Stimulated activated CD4-positive, alpha-beta T cell treated with anti-CD3 and anti-CD28 coated beads, TNF-alpha, amount 100 ng/mL, for 1 hour (primary cell): Measurements from ENCODE around the gene ELF2.
A peak's percentile ranks its signal among the peaks of the same experiment; 100 is the strongest.
"Not testable (repeated sequence)": the region's sequence is repeated elsewhere in the genome, so short reads cannot be mapped to it uniquely, and the experiment has no call there.

Experiments
- DNase-seq, 3 donors: peaks; one replicate each; pipeline ENCODE4 v3.0.0-alpha.2; 2020; ENCODE audit warnings: low read depth in 3 of 3, low spot score in 1 of 3

Gene ELF2

GRCh38 chr4:139024686-139025085 is 152.3 kb downstream of the ELF2 start:
- DNase-seq = no peak

DNA sequence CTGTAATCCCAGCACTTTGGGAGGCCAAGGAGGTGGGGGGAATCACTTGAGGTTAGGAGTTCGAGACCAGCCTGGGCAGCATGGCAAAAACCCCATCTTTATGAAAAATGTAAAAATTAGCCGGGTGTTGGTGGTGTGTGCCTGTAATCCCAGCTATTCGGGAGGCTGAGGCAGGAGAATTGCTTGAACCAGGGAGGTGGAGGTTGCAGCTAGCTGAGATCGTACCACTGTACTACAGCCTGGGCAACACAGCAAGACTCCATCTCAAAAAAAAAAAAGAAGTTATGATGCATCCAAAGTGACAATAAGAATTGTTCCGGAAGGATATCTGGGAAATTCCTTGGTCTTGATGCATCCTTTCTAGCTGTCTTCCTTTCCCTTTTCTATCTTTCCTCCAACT is 154.2 kb downstream of the ELF2 start:
- DNase-seq = no peak

DNA sequence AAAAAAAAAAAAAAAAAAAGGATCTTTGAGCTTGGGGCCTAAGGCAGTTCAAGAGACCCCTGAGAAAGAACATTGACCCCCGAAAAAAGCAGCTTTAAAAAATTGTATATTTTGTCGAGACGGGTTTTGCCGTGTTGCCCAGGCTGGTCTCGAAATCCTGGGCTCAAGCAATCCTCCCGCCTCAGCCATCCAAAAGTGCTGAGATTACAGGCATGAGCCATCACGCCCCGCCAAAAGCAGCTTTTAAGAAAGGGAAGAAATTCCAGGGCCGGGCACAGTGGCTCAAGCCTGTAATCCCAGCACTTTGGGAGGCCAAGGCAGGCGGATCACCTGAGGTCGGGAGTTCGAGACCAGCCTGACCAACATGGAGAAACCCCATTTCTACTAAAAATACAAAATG is 155.9 kb downstream of the ELF2 start:
- DNase-seq = not testable (repeated sequence)

GRCh38 chr4:139020384-139020783 is 156.6 kb downstream of the ELF2 start:
- no peak for DNase-seq

- no peak for DNase-seq
These were observed 157.9 kb downstream of the ELF2 start for GRCh38 chr4:139018971-139019758.

- no peak for DNase-seq
These were observed 158.5 kb downstream of the ELF2 start for GRCh38 chr4:139018501-139018900.

GRCh38 chr4:139017861-139018260 is 159.2 kb downstream of the ELF2 start:
- DNase-seq = no peak

GRCh38 chr4:139015948-139016471 is 161.0 kb downstream of the ELF2 start:
- peak in 2 of 3 donors; percentile 13 to 34 for DNase-seq

DNA sequence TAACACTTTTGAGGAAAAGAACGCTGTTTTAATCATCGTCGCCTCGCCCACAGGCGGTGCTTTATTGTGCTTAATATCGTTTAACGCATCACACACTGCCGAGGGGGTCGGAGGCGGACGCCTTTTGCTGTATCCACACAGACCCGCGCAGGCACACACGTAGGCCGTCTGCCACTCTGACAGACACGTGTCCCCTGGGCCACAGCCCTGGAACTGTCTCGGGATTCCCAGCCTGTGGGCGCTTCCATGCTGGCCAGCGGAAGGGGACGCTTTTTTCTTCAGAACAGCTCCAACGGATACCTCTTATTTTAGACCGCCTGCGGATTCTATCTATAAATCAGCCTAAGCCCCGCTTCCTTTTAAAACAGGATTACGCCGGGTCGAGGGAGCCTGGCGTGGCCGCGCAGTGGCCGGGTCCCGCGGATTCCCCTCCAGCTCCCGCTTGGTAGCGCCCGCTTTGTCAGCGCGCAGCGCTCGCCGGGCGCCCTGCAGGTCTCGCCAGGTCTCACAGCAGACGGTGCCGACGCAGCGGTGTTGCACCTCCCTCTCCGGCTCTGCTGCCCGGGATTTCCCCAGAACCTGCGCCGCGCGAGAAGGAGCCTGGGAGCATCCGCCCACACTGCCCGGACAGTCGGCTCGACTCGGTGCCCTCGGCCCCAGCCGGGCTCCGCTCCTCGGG is 161.6 kb downstream of the ELF2 start, which contains the start of gene NOCT:
TSS of gene NOCT (plus strand) at position 513 of the 679 bp plus-strand sequence. CDS start 201 bp downstream, outside the sequence.
- DNase-seq = peak; percentile 79 to 82 (median 81)

DNA sequence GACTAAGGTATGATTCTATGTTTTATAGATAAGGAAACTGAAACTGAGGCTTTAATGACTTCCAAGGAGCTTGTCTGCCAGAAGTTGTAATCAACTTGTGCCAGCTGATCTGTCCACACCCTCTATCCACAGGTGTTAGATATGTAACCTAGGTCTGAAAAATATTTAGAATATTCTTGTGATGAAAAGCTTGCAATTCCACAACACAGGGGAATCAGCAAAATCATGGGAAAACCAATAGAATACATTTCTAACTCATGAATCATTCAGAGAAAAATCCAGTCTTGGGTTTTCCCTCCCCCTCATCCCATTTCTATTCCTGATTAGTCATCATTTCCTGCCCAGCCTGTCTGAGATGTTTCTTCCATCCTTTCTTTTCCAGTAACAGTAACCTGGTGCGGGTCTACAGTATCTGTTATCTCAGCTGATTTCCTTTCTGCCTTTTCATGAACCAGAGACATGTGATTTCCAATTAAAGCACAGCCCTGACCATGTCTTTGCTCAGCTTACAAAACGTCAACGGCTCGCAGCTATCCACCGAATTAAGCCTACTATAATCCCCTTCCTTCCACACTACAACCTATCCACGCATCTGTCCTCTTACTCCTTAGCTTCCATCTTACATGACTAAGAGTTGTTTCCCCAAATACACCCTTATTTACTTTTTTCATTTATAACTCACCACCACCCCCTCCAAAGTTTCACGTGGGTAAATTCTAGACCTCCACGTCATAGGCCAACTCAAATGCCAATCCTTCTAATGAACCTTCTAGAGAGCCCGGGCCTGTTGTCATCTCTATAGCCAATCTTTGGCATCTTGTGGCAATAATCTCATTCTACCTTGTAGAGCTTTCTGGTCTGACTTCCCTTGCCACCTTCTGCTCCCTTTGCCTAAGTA is 162.4 kb downstream of the ELF2 start:
- DNase-seq = no peak

- no peak for DNase-seq
These were observed 165.6 kb downstream of the ELF2 start for GRCh38 chr4:139011225-139011950.

GRCh38 chr4:139009702-139010101 is 167.3 kb downstream of the ELF2 start:
- no peak for DNase-seq

DNA sequence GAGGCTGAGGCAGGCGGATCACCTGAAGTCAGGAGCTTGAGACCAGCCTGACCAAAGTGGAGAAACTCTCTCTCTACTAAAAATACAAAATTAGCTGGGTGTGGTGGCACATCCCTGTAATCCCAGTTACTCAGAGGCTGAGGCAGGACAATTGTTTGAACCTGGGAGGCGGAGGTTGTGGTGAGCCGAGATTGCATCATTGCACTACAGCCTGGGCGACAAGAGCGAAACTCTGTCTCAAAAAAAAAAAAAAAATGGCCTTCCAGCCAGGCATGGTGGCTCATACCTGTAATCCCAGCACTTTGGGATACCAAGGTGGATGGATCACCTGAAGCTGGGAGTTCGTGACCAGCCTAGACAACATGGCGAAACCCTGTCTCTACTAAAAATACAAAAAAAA is 168.7 kb downstream of the ELF2 start:
- not testable (repeated sequence) for DNase-seq

- no peak for DNase-seq
These were observed 169.4 kb downstream of the ELF2 start for GRCh38 chr4:139007640-139008039.
